Myometrial cell (primary cell): ENCODE measurements around the gene SPRR2D. TPM values are rescaled to one million over a fixed set of nuclear protein-coding genes. Genes with fewer than 3 reads are reported as not detected.

Source experiments
- total RNA-seq: library from RNA; depleted of rRNA; stranded (reverse); fragments of >200 nt; gene quantifications from 2 replicates; pipeline ENCODE4 v1.2.3, GENCODE V29; 2015

Gene SPRR2D
- total RNA-seq = not detected in 2 replicates

GRCh38 chr1:153040950-153041631, at the start of gene SPRR2D:
TSS of gene SPRR2D (minus strand) at chr1:153041120. CDS start at chr1:153040346, 774 bp downstream.

GRCh38 chr1:153071511-153071910, 30.6 kb upstream of the SPRR2D start, which contains the start of gene SPRR2B:
TSS of gene SPRR2B (minus strand) at chr1:153071611. CDS start at chr1:153070839, 772 bp downstream.

DNA sequence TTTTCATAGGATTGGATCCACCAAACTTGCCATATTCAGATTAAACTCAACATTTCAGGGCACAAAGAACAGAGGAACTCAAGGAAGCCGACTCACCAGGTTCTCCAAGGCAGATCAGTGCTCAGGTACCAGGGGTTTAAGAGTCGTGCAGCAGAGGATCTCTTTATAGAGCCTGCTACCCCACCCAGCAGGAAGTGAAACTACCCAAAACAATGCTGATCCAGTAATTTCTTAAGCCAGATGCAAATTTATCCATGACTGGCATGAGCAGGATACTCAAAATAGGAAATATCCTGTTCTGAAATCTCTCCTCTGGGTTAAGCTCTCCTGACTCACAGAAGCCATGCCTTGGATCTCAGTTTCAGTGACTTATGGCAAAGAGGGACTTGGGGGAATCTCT, 16.5 kb upstream of the SPRR2D start, which contains the start of gene SPRR2A:
Gene SPRR2A (minus strand): TSS at position 138 of the 400 bp plus-strand sequence. CDS start 777 bp downstream, outside the sequence.

DNA sequence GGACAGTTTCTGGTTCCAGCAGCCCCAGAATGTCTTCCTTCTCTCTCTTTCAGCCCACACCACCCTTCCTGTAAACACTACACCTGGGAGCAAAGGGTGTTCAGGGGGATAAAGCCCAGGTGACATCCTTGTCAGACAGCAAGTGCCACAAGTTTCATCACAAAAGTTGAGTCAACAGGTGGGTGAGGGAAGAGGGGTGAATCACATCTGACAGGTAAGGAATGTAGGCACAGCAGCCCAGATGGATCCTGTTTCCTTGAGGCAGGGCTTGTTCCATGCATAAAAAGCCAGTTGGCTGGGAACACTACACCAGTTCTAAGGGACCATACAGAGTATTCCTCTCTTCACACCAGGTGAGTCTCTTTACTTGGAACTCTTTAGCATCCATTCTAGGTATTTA, 10.0 kb downstream of the SPRR2D start, which contains the start of gene SPRR1B:
Gene SPRR1B (plus strand): TSS at position 309 of the 400 bp plus-strand sequence. CDS start 1,143 bp downstream, outside the sequence.

GRCh38 chr1:153001382-153001781, 39.5 kb downstream of the SPRR2D start, which contains the start of gene SPRR3:
TSS of gene SPRR3 (plus strand) at chr1:153001749. CDS start at chr1:153003021, 1,272 bp downstream.

Other genes starting within 250 kb of the SPRR2D start
- not detected in 2 replicates for gene LCE1D, start 244.4 kb downstream of the SPRR2D start, total RNA-seq
- gene LCE1C, start 234.5 kb downstream of the SPRR2D start, total RNA-seq = not detected in 2 replicates
- not detected in 2 replicates for gene LCE1B, start 229.1 kb downstream of the SPRR2D start, total RNA-seq
- gene LCE1A, start 213.6 kb downstream of the SPRR2D start, total RNA-seq = not detected in 2 replicates
- not detected in 2 replicates for gene LCE6A, start 198.3 kb downstream of the SPRR2D start, total RNA-seq
- gene LCE7A, start 181.1 kb downstream of the SPRR2D start, total RNA-seq = not detected in 2 replicates
- not detected in 2 replicates for gene SMCP, start 162.8 kb downstream of the SPRR2D start, total RNA-seq
- not detected in 2 replicates for gene IVL, start 132.6 kb downstream of the SPRR2D start, total RNA-seq
- not detected in 2 replicates for gene SPRR5, start 93.9 kb downstream of the SPRR2D start, total RNA-seq
- gene SPRR4, start 70.5 kb downstream of the SPRR2D start, total RNA-seq = not detected in 2 replicates
- not detected in 2 replicates for gene SPRR1A, start 57.0 kb downstream of the SPRR2D start, total RNA-seq
- not detected in 2 replicates for gene SPRR3, start 39.4 kb downstream of the SPRR2D start, total RNA-seq
- gene SPRR1B, start 9.9 kb downstream of the SPRR2D start, total RNA-seq = not detected in 2 replicates
- not detected in 2 replicates for gene SPRR2A, start 16.4 kb upstream of the SPRR2D start, total RNA-seq
- gene SPRR2B, start 30.5 kb upstream of the SPRR2D start, total RNA-seq = not detected in 2 replicates
- gene SPRR2E, start 53.4 kb upstream of the SPRR2D start, total RNA-seq = not detected in 2 replicates
- gene SPRR2F, start 72.4 kb upstream of the SPRR2D start, total RNA-seq = not detected in 2 replicates
- gene SPRR2G, start 109.8 kb upstream of the SPRR2D start, total RNA-seq = not detected in 2 replicates
- not detected in 2 replicates for gene LELP1, start 162.3 kb upstream of the SPRR2D start, total RNA-seq
- gene PRR9, start 176.5 kb upstream of the SPRR2D start, total RNA-seq = not detected in 2 replicates
- not detected in 2 replicates for gene LORICRIN, start 218.6 kb upstream of the SPRR2D start, total RNA-seq